Left lung (tissue), 10 donors: ENCODE data around the gene RNF181. TPM values are rescaled to one million over a fixed set of nuclear protein-coding genes. Genes with fewer than 3 reads are reported as not detected.
"Not testable (repeated sequence)": the region's sequence is repeated elsewhere in the genome, so short reads cannot be mapped to it uniquely, and the experiment has no call there.

Experiments used
- ATAC-seq: fragments of 200-7000 bp; cut with Tn5 transposase; one replicate; pipeline ENCODE4 v1.9.1; 2020; ENCODE audit warnings: moderate library complexity
- DNase-seq, 4 donors: peaks; one replicate each; pipeline ENCODE4 v3.0.0-alpha.2; 2013 to 2020
- H3K27ac ChIP-seq, 2 donors: fragments of 200-600 bp; sonication (generic) in 1 of 2; one replicate each; pipeline versions ENCODE4 v1.5.0 to v1.8.0; 2020 to 2021
- H3K27me3 ChIP-seq, 2 donors: fragments of 200-600 bp; sonication (generic) in 1 of 2; one replicate each; pipeline versions ENCODE4 v1.5.0 to v1.8.0; 2020 to 2021
- H3K36me3 ChIP-seq, 2 donors: fragments of 200-600 bp; sonication (generic) in 1 of 2; one replicate each; pipeline versions ENCODE4 v1.5.0 to v1.8.0; 2020 to 2021
- H3K4me1 ChIP-seq, 2 donors: fragments of 200-600 bp; one replicate each; pipeline ENCODE4 v1.8.0; 2021
- H3K4me3 ChIP-seq, 2 donors: fragments of 200-600 bp; sonication (generic) in 1 of 2; one replicate each; pipeline versions ENCODE4 v1.5.0 to v1.8.0; 2020 to 2021; ENCODE audit warnings: mild to moderate bottlenecking in 1 of 2
- H3K9me3 ChIP-seq, 2 donors: fragments of 200-600 bp; sonication (generic) in 1 of 2; one replicate each; pipeline versions ENCODE4 v1.5.0 to v1.8.0; 2020 to 2021
- CTCF ChIP-seq, 2 donors: fragments of 200-600 bp; sonication (generic) in 1 of 2; IDR thresholded peaks; one replicate each; pipeline versions ENCODE4 v1.5.0 to v1.8.0; 2021; ENCODE audit warnings: antibody characterized with exemption in 2 of 2
- intact Hi-C, 2 donors: fragments of 100-400 bp; cut with DNase I; formaldehyde crosslinking; loops; one replicate each; pipeline versions ENCODE4 v1.11.2 to v1.14.2; 2022
- polyA plus RNA-seq, 6 donors: library from polyadenylated mRNA; unstranded; fragments of 120-200 nt; gene quantifications; one replicate each; pipeline ENCODE4 v1.2.1, GENCODE V29; 2013; ENCODE audit not compliant: insufficient read length in 6 of 6
- total RNA-seq, 2 donors: library from RNA; stranded (reverse); fragmentation: NEBNext Ultra II Directional; extraction: Animal tissue kit (Norgen Biotek cat#: 25700); gene quantifications; one replicate each; pipeline ENCODE4 v1.2.1, GENCODE V29; 2021
- donor health status: DM: no; HTN: yes; CAD: no.
- donor health status: DM: no; HTN: no; CAD: no.

RNF181 gene
- total and polyA plus RNA-seq, 8 donors = 94.9 to 109 (median 101) TPM

GRCh38 chr2:85613717-85614515 is 18.4 kb downstream of the RNF181 start:
- Histone ChIP-seq H3K36me3 (peaks cover 0 to 17% of the 10 kb centered on the region in 2 donors), H3K9me3 (no peaks in the 10 kb centered on the region), H3K4me1 (peaks cover 14 to 64% of the 10 kb centered on the region in 2 donors), H3K27ac (no peak overlapping the region), H3K4me3 (no peak overlapping the region), H3K27me3 (no peaks in the 10 kb centered on the region)
- DNase-seq = peak in 1 of 4 donors; percentile 6
- no peak for ATAC-seq
- no peak for TF ChIP-seq CTCF (IDR thresholded peaks at IDR 0.05)
- intact Hi-C loops = no loop called here

- ATAC-seq = not testable (repeated sequence)
Measured at GRCh38 chr2:85614757-85615156, 19.2 kb downstream of the RNF181 start.

GRCh38 chr2:85615413-85615728 is 19.8 kb downstream of the RNF181 start:
- DNase-seq = no peak
- Histone ChIP-seq H3K27me3 (no peaks in the 10 kb centered on the region), H3K9me3 (no peaks in the 10 kb centered on the region), H3K36me3 (peaks cover 0 to 19% of the 10 kb centered on the region in 2 donors), H3K4me1 (peaks cover 14 to 53% of the 10 kb centered on the region in 2 donors), H3K27ac (peak overlapping the region in 1 of 2 donors; percentile 94), H3K4me3 (peak overlapping the region in 1 of 2 donors; percentile 92)
- TF ChIP-seq CTCF (IDR thresholded peaks at IDR 0.05) = no peak
- no peak for ATAC-seq
- intact Hi-C loops = no loop called here

More at GRCh38 chr2:85614757-85615156, 19.2 kb downstream of the RNF181 start:
- H3K4me3 ChIP-seq, intact Hi-C loops, H3K9me3 ChIP-seq, H3K27ac ChIP-seq, H3K27me3 ChIP-seq, DNase-seq: not testable (repeated sequence)
- Histone ChIP-seq H3K36me3 (peaks cover 0 to 17% of the 10 kb centered on the region in 2 donors), H3K4me1 (peaks cover 14 to 58% of the 10 kb centered on the region in 2 donors)

GRCh38 chr2:85617723-85618122 is 22.2 kb downstream of the RNF181 start:
- DNase-seq, intact Hi-C loops, H3K9me3 ChIP-seq, ATAC-seq, H3K27ac ChIP-seq, H3K27me3 ChIP-seq: not testable (repeated sequence)
- H3K4me1 ChIP-seq = peaks cover 10 to 35% of the 10 kb centered on the region in 2 donors
- peak overlapping the region in 1 of 2 donors; percentile 92 for H3K4me3 ChIP-seq
- H3K36me3 ChIP-seq = peaks cover 0 to 43% of the 10 kb centered on the region in 2 donors

- H3K4me1 ChIP-seq = peaks cover 10 to 33% of the 10 kb centered on the region in 2 donors
- H3K9me3 ChIP-seq = no peaks in the 10 kb centered on the region
- DNase-seq (no peak), ATAC-seq (no peak)
- intact Hi-C loops = no loop called here
- H3K27me3 ChIP-seq = no peaks in the 10 kb centered on the region
- no peak overlapping the region for H3K27ac ChIP-seq
- TF ChIP-seq CTCF (IDR thresholded peaks at IDR 0.05) = no peak
- no peak overlapping the region for H3K4me3 ChIP-seq
- H3K36me3 ChIP-seq = peaks cover 0 to 62% of the 10 kb centered on the region in 2 donors
Measured at GRCh38 chr2:85619617-85620016, 24.1 kb downstream of the RNF181 start.

GRCh38 chr2:85621338-85621737 is 25.8 kb downstream of the RNF181 start:
- Histone ChIP-seq H3K4me3 (no peak overlapping the region), H3K4me1 (peaks cover 10 to 25% of the 10 kb centered on the region in 2 donors), H3K27ac (no peak overlapping the region), H3K9me3 (no peaks in the 10 kb centered on the region), H3K36me3 (peaks cover 0 to 79% of the 10 kb centered on the region in 2 donors), H3K27me3 (no peaks in the 10 kb centered on the region)
- no peak for TF ChIP-seq CTCF (IDR thresholded peaks at IDR 0.05)
- DNase-seq = no peak
- no peak for ATAC-seq
- intact Hi-C loops = no loop called here
